ENCODE results near the gene TTC4.

The TTC4 gene

DNA sequence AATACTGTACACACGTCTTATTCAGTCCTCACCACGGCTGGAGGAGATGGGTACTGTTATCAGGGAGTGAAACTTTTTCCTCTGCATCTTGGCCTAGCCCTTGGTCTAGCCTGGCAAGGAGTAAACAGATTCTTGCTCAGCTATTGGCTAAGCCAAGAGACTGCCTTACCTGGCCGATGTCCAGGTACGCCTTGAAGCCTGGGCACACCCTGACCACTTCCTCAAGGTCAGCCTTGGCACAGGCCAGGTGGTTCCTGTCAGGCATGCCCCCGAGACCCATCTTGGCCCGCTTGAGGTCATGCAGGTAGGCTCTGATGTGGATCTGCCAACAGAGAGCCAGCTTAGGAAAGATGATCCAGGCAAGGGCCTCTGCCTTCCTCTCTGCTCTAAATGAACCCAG lies 66.5 kb downstream of the TTC4 start:
- DNase-seq (ENCODE audit: low read depth in 2 of 2) = no peak

DNA sequence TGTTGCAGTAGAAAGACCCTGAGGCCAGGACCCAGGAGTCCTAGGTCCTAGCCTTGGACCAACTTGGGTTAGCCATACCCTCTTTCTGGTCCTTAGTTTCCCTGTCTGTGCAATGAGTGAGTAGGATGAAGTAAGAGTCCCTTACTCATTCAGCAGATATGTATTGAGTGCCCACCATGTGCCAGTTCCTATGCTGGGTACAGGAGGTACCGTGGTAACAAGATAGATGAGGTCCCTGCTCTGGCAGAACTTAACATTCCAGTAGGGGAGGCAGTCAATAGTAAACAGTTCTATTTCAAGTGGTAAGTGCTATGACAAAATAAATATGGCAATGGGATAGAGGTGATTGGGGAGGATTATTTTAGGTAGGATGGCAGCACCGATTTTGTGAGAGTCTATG lies 66.9 kb downstream of the TTC4 start:
- DNase-seq (ENCODE audit: low read depth in 2 of 2) = no peak

DNA sequence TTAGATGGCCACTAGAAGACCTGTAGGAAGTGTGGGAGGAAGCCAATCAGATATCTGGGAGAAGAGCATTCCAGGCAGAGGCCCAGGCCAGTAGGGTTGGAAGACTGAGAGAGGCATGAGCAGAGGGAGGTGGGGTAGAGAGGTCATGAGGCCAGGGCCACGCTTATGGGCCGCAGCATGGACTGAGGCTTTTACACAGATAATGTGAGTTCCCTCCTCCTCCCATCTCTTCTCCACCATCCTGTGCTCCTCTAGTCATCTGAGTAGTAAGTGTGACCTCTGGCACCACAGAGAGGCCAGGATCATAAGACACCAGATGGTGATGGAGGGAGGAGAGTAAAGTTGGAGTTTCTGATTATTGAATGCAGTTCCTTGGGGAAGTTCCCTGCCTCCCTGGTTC lies 68.4 kb downstream of the TTC4 start:
- DNase-seq (ENCODE audit: low read depth in 2 of 2) = no peak

DNA sequence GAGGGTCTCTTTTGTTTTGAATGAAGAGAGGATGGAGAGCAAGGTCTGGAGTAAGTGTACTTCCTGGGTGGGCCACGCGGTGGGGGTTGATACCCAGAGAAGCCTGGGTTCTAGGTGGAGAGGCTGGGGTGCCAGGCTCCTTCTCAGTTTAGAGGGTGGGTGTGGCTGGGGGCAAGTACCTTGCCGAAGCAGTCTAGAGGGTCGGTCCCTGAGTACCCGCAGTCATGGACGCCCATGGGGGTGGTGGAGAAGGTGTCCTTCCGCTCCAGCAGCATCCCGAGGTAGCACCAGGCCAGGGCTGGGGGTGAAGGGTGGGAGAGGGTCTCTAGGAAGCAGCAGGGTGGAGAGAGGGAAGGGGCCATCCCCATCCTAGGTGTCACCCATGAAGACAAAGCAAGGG lies 71.1 kb downstream of the TTC4 start:
- no peak for DNase-seq (ENCODE audit: low read depth in 2 of 2)

DNA sequence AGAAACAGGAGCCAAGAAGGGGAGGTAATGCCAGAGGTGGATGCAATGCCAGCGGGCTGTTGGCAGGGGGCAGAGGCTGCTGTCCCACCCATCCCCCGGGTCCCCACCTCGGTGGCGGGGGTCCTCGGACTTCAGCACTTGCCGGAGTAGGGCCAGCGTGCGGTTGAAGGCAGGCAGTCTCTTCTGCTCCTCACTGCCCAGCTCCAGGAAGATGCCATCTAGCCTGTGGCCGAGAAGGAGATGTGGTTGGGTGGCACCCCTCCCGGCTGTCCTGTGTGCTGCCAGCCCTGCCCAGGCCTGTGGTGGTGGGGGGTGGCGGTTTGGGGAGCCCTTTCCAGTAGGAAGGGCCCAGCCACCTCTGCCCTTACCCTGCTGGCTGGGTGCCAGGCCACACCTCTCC lies 71.9 kb downstream of the TTC4 start:
- no peak for DNase-seq (ENCODE audit: low read depth in 2 of 2)

DNA sequence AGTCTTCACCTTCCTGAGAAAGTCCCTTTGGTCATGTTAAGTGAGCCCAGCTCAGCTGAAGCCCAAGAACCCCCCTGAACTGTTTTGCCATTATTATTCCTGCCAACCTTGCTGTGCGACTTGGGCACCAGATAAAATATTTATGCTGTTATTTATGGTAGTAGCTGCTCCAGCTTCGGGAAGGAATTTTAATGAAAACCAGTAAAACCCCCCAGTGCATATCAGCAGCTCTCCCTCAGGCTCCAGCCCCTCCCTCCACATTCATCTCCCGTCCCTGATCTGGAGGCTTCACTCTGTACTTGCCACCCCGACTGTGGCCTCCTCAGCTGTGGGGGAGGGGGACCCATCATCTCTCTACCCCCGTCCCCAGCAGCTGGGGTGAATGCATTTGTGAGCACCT lies 72.8 kb downstream of the TTC4 start:
- no peak for DNase-seq (ENCODE audit: low read depth in 2 of 2)

DNA sequence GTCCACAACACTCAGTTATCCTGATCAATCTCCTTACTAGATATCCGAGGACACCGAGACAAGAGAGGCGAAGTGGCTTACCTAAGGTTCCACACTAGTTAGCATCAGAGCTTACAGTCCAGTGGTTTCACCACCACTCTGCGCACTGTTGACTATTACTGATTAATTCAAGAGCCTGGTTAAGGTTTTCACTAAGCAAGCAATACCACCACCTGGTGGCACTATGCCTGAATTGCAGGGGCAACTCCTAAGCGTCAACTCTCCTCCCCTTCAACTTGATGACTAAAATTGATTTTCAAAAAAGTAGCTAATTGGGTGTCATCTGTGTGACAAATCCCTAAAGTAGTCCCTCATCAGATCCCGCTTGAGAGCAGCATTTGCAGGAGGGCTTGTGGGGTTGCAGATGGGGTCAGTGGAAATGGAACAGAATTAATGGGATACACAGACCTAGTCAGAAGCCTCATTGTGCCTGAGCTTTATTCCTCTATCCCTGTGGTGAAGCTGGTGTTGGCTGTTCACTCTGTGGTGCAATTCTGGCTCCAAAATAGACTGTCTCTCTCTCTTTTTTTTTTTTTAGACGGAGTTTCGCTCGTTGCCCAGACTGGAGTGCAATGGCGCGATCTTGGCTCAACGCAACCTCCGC lies 76.3 kb downstream of the TTC4 start:
- no peak for DNase-seq (ENCODE audit: low read depth in 2 of 2)

Measured in stimulated activated CD8-positive, alpha-beta memory T cell treated with anti-CD3 and anti-CD28 coated beads, Interleukin-15, amount 100 ng/mL, for 4 hours (primary cell).